ENCODE results near the gene SMOC2.
"Not testable (repeated sequence)": the region's sequence is repeated elsewhere in the genome, so short reads cannot be mapped to it uniquely, and the experiment has no call there.

SMOC2 gene

GRCh38 chr6:168536665-168537539 lies 95.9 kb downstream of the SMOC2 start:
- DNase-seq (ENCODE audit: low spot score in 2 of 2) (no peak), ATAC-seq (replicated peaks; ENCODE audit: extremely low read depth, poor library complexity, severe bottlenecking) (no peak)
- H3K27me3 Mint-ChIP-seq = peaks cover 33% of the 10 kb centered on the region
- H3K27ac Mint-ChIP-seq (ENCODE audit: low read depth) = no peak overlapping the region
- no peaks in the 10 kb centered on the region for H3K36me3 Mint-ChIP-seq (ENCODE audit: insufficient read depth)
- no peak overlapping the region for H3K4me3 Mint-ChIP-seq
- H3K9me3 Mint-ChIP-seq = no peaks in the 10 kb centered on the region
- H3K4me1 Mint-ChIP-seq = no peaks in the 10 kb centered on the region

GRCh38 chr6:168537540-168537884 lies 96.5 kb downstream of the SMOC2 start:
- Mint-ChIP-seq H3K4me3 (no peak overlapping the region), H3K27ac (ENCODE audit: low read depth) (no peak overlapping the region), H3K27me3 (peaks cover 33% of the 10 kb centered on the region), H3K36me3 (ENCODE audit: insufficient read depth) (no peaks in the 10 kb centered on the region), H3K9me3 (no peaks in the 10 kb centered on the region), H3K4me1 (no peaks in the 10 kb centered on the region)
- DNase-seq (ENCODE audit: low spot score in 2 of 2) (no peak), ATAC-seq (replicated peaks; ENCODE audit: extremely low read depth, poor library complexity, severe bottlenecking) (no peak)

DNA sequence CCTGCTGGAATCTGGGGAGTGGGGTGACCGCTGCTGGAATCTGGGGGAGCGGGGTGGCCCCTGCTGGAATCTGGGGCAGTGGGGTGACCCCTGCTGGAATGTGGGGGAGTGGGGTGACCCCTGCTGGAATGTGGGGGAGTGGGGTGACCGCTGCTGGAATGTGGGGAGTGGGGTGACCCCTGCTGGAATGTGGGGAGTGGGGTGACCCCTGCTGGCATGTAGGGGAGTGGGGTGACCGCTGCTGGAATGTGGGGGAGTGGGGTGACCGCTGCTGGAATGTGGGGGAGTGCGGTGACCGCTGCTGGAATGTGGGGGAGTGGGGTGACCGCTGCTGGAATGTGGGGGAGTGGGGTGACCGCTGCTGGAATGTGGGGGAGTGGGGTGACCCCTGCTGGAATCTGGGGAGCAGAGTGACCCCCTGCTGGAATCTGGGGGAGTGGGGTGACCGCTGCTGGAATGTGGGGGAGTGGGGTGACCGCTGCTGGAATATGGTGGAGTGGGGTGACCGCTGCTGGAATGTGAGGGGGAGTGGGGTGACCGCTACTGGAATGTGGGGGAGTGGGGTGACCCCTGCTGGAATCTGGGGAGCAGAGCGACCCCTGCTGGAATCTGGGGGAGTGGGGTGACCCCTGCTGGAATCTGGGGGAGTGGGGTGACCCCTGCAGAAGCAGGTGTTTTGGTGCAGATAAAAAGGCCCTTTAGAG lies 97.4 kb downstream of the SMOC2 start:
- H3K36me3 Mint-ChIP-seq (ENCODE audit: insufficient read depth); H3K27ac Mint-ChIP-seq (ENCODE audit: low read depth); H3K9me3 Mint-ChIP-seq; DNase-seq (ENCODE audit: low spot score in 2 of 2); H3K4me3 Mint-ChIP-seq; H3K4me1 Mint-ChIP-seq; ATAC-seq (replicated peaks; ENCODE audit: extremely low read depth, poor library complexity, severe bottlenecking): not testable (repeated sequence)
- peaks cover 33% of the 10 kb centered on the region for H3K27me3 Mint-ChIP-seq

- Mint-ChIP-seq H3K4me3 (no peak overlapping the region), H3K9me3 (no peaks in the 10 kb centered on the region), H3K27ac (ENCODE audit: low read depth) (no peak overlapping the region), H3K36me3 (ENCODE audit: insufficient read depth) (no peaks in the 10 kb centered on the region), H3K4me1 (no peaks in the 10 kb centered on the region), H3K27me3 (peaks cover 33% of the 10 kb centered on the region)
- ATAC-seq (replicated peaks; ENCODE audit: extremely low read depth, poor library complexity, severe bottlenecking) (no peak), DNase-seq (ENCODE audit: low spot score in 2 of 2) (no peak)
These were observed 98.2 kb downstream of the SMOC2 start for GRCh38 chr6:168538892-168539811.

DNA sequence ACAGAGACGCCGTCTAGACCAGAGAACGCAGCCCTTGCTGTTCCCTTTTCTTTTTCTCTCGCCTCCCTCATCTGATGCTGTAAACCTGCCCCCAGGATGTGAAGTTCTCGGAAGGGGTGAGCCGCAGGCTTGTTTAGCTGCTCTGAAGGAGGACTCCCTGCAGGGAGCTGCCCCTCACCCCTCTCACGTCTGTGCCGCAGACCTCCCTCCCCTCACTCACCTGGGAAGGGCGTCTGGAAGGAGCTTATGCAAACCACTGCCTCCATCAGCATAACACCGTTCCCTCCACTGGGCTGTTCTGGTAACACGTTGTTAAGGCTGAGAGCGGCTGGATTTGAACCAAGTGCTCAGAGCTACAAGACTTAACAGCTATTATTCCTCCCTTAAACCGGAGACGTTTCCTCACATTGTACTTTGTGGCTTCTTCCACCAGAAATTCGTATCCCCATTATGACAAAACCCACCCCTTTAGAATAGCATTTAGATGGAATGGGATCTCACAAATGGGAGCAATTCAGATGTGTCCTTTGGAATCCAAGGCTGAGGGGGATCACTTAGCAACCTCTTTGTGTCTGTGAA lies 99.8 kb downstream of the SMOC2 start:
- Mint-ChIP-seq H3K27ac (ENCODE audit: low read depth) (no peak overlapping the region), H3K27me3 (peaks cover 39% of the 10 kb centered on the region), H3K9me3 (no peaks in the 10 kb centered on the region)

DNA sequence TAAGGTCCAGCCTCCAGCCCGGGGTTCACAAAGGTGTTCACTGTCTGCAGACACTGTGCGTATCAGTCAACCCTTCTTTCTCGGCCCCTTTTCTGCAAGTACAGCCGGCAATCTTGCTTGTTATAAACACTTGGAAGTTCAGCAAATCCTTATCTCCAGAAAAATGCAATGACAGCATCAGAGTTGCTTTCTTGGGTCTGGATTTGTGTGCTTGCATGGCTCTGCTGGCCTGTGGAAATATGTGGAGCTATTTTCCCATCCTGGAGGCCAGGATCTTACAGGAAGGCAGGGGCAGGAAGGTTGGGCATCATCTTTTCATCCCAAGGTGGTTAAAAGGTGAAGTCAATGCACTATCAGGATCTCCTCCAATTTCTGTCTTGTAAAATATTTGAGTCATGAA lies 100.3 kb downstream of the SMOC2 start:
- DNase-seq (ENCODE audit: low spot score in 2 of 2) = no peak
- H3K27ac Mint-ChIP-seq (ENCODE audit: low read depth) = no peak overlapping the region

More for the DNA sequence above, 99.8 kb downstream of the SMOC2 start:
- Mint-ChIP-seq H3K4me3 (no peak overlapping the region), H3K4me1 (no peaks in the 10 kb centered on the region), H3K36me3 (ENCODE audit: insufficient read depth) (no peaks in the 10 kb centered on the region)
- no peak for ATAC-seq (replicated peaks; ENCODE audit: extremely low read depth, poor library complexity, severe bottlenecking)
- DNase-seq (ENCODE audit: low spot score in 2 of 2) = no peak

GRCh38 chr6:168542301-168542700 lies 101.3 kb downstream of the SMOC2 start:
- no peak for DNase-seq (ENCODE audit: low spot score in 2 of 2)
- Mint-ChIP-seq H3K4me3 (no peak overlapping the region), H3K27ac (ENCODE audit: low read depth) (no peak overlapping the region), H3K9me3 (no peaks in the 10 kb centered on the region), H3K36me3 (ENCODE audit: insufficient read depth) (no peaks in the 10 kb centered on the region), H3K4me1 (no peaks in the 10 kb centered on the region), H3K27me3 (peaks cover 48% of the 10 kb centered on the region)
- ATAC-seq (replicated peaks; ENCODE audit: extremely low read depth, poor library complexity, severe bottlenecking) = no peak

More for the DNA sequence above, 100.3 kb downstream of the SMOC2 start:
- ATAC-seq (replicated peaks; ENCODE audit: extremely low read depth, poor library complexity, severe bottlenecking) = no peak
- Mint-ChIP-seq H3K9me3 (no peaks in the 10 kb centered on the region), H3K4me1 (no peaks in the 10 kb centered on the region), H3K4me3 (no peak overlapping the region), H3K36me3 (ENCODE audit: insufficient read depth) (no peaks in the 10 kb centered on the region), H3K27me3 (peaks cover 38% of the 10 kb centered on the region)

DNA sequence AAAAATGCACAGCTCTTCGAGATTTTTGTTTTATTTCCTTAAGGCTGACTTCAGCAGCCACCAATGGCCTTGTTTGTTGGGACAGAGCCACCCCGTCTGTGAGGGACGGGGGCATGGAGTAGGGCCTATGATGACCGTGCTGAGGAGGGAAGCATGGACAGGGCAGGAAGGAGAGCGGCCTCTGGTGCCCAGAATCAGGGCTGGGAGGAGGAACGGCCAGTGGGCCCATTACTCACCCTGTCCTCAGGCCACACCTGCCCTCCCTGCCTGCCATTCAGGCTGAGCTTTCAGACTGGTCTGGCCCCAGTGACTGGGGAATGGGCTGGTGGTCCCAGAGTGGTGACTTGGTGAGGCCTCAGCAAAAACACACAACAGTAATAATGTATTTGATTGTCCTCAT lies 104.4 kb downstream of the SMOC2 start:
- no peaks in the 10 kb centered on the region for H3K9me3 Mint-ChIP-seq
- no peaks in the 10 kb centered on the region for H3K36me3 Mint-ChIP-seq (ENCODE audit: insufficient read depth)
- H3K4me3 Mint-ChIP-seq = no peak overlapping the region
- peaks cover 44% of the 10 kb centered on the region for H3K27me3 Mint-ChIP-seq
- H3K4me1 Mint-ChIP-seq = no peaks in the 10 kb centered on the region
- ATAC-seq (replicated peaks; ENCODE audit: extremely low read depth, poor library complexity, severe bottlenecking) (no peak), DNase-seq (ENCODE audit: low spot score in 2 of 2) (no peak)
- no peak overlapping the region for H3K27ac Mint-ChIP-seq (ENCODE audit: low read depth)

- no peak overlapping the region for H3K4me3 Mint-ChIP-seq
- no peaks in the 10 kb centered on the region for H3K4me1 Mint-ChIP-seq
- no peak for DNase-seq (ENCODE audit: low spot score in 2 of 2)
- H3K9me3 Mint-ChIP-seq = no peaks in the 10 kb centered on the region
- peaks cover 37% of the 10 kb centered on the region for H3K27me3 Mint-ChIP-seq
- ATAC-seq (replicated peaks; ENCODE audit: extremely low read depth, poor library complexity, severe bottlenecking) = no peak
- no peaks in the 10 kb centered on the region for H3K36me3 Mint-ChIP-seq (ENCODE audit: insufficient read depth)
- no peak overlapping the region for H3K27ac Mint-ChIP-seq (ENCODE audit: low read depth)
These were observed 105.2 kb downstream of the SMOC2 start for GRCh38 chr6:168546151-168546550.

GRCh38 chr6:168546730-168547129 lies 105.7 kb downstream of the SMOC2 start:
- no peak overlapping the region for H3K27ac Mint-ChIP-seq (ENCODE audit: low read depth)
- no peak for DNase-seq (ENCODE audit: low spot score in 2 of 2)
- no peaks in the 10 kb centered on the region for H3K9me3 Mint-ChIP-seq
- peaks cover 31% of the 10 kb centered on the region for H3K27me3 Mint-ChIP-seq
- H3K36me3 Mint-ChIP-seq (ENCODE audit: insufficient read depth) = no peaks in the 10 kb centered on the region
- no peak for ATAC-seq (replicated peaks; ENCODE audit: extremely low read depth, poor library complexity, severe bottlenecking)
- no peaks in the 10 kb centered on the region for H3K4me1 Mint-ChIP-seq
- H3K4me3 Mint-ChIP-seq = no peak overlapping the region

- H3K4me1 Mint-ChIP-seq = no peaks in the 10 kb centered on the region
- DNase-seq (ENCODE audit: low spot score in 2 of 2) (no peak), ATAC-seq (replicated peaks; ENCODE audit: extremely low read depth, poor library complexity, severe bottlenecking) (no peak)
- H3K27ac Mint-ChIP-seq (ENCODE audit: low read depth) = no peak overlapping the region
- H3K27me3 Mint-ChIP-seq = peaks cover 20% of the 10 kb centered on the region
- H3K4me3 Mint-ChIP-seq = no peak overlapping the region
- H3K36me3 Mint-ChIP-seq (ENCODE audit: insufficient read depth) = no peaks in the 10 kb centered on the region
- no peaks in the 10 kb centered on the region for H3K9me3 Mint-ChIP-seq
These were observed 109.3 kb downstream of the SMOC2 start for GRCh38 chr6:168550326-168550725.

DNA sequence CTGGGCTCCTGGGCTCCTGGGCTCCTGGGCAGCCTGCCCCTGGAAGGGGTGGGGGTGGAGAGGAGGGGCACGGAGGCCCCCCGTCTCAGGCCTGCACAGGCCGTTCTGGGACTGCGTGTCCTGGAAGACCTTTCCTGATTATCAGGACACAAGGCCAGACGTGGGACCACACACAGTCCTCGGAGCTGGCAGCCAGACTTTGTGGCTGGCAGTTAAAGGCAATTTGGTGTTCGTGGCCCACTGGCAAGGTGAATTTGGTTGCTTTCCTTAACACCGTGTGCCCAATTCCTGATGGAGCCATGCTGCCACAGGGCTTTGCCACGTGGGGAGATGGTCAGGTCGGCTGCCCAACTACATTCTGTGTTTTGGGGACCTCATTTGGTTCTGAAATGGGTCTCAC lies 113.5 kb downstream of the SMOC2 start:
- H3K9me3 Mint-ChIP-seq = no peaks in the 10 kb centered on the region
- no peak for DNase-seq (ENCODE audit: low spot score in 2 of 2)
- H3K36me3 Mint-ChIP-seq (ENCODE audit: insufficient read depth) = no peaks in the 10 kb centered on the region
- H3K27ac Mint-ChIP-seq (ENCODE audit: low read depth) = no peak overlapping the region
- ATAC-seq (replicated peaks; ENCODE audit: extremely low read depth, poor library complexity, severe bottlenecking) = no peak
- no peaks in the 10 kb centered on the region for H3K27me3 Mint-ChIP-seq
- H3K4me1 Mint-ChIP-seq = no peaks in the 10 kb centered on the region
- H3K4me3 Mint-ChIP-seq = no peak overlapping the region

Measured in central memory CD8-positive, alpha-beta T cell (primary cell).